ENCODE results near the gene COL7A1. TPM values are rescaled to one million over a fixed set of nuclear protein-coding genes. Genes with fewer than 3 reads are reported as not detected.

COL7A1 gene
- total and polyA plus RNA-seq, 2 of the 13 experiments (the other 11 are each of a cell fraction or from before 2014, with no cell fraction given), result 2.7 to 11.7 TPM

DNA sequence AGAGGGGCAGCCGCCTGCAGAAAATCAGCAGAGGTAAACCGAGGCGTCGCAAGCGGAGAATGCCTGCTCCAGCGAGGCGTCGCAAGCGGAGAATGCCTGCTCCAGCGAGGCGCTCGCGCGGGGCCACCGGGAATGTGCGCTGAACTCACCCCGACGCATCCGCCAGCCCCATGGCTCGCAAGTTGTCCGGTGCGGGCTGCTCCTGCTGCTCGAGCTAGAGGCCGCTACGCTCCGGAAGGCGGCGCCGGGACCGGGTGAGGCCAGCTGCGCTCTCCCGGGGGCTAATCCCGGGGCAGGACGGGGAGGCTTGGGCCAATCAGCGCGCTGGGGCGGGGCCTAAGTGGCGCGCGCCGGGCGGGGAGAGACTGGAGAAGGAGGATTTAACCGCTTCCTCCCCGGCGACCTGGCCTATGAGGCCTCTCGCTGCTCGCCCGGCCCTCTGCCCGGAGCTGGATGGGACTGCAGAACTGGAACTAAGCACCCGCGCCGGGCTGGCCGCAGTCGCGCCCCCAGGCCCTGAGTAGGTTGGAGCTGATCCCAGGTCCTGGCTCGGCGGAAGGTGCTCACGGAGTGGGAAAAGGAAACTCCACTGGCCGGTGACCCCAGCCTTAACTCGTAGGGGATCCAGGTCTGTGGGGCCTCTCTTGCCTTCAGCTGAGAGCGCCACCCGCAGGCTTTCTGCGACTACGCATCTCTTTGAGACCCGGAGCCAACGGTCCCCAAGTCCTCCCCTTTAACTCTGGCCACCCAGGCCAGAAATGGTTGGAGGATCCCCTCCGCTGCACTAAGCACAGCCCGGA lies 40.3 kb upstream of the COL7A1 start, which contains the start of gene SLC26A6 (continued):
- TF ChIP-seq, protein P1, sequence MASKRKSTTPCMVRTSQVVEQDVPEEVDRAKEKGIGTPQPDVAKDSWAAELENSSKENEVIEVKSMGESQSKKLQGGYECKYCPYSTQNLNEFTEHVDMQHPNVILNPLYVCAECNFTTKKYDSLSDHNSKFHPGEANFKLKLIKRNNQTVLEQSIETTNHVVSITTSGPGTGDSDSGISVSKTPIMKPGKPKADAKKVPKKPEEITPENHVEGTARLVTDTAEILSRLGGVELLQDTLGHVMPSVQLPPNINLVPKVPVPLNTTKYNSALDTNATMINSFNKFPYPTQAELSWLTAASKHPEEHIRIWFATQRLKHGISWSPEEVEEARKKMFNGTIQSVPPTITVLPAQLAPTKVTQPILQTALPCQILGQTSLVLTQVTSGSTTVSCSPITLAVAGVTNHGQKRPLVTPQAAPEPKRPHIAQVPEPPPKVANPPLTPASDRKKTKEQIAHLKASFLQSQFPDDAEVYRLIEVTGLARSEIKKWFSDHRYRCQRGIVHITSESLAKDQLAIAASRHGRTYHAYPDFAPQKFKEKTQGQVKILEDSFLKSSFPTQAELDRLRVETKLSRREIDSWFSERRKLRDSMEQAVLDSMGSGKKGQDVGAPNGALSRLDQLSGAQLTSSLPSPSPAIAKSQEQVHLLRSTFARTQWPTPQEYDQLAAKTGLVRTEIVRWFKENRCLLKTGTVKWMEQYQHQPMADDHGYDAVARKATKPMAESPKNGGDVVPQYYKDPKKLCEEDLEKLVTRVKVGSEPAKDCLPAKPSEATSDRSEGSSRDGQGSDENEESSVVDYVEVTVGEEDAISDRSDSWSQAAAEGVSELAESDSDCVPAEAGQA (IDR thresholded peaks at IDR 0.05; ENCODE audit: low read depth), result no peak
- TF ChIP-seq, protein P1 (CRISPR knock-in tag; IDR thresholded peaks at IDR 0.05; ENCODE audit: borderline replicate concordance), result 0 out of 2 replicates have a peak, but pooled peaks have one; percentile 80
- TF ChIP-seq KAT8 (CRISPR knock-in tag; IDR thresholded peaks at IDR 0.05) (0 out of 2 replicates have a peak, but pooled peaks have one; percentile 38), ZSCAN25 (CRISPR knock-in tag; IDR thresholded peaks at IDR 0.05) (peak; percentile 56; the same call in 1 of the 2 replicates), NFRKB (IDR thresholded peaks at IDR 0.05) (no peak), HNF4A (CRISPR knock-in tag; IDR thresholded peaks at IDR 0.05) (peak; percentile 3; the same call in 1 of the 2 replicates), ZBTB46 (CRISPR knock-in tag; IDR thresholded peaks at IDR 0.05; ENCODE audit: borderline replicate concordance) (0 out of 2 replicates have a peak, but pooled peaks have one; percentile 11), TEAD2 (CRISPR knock-in tag; IDR thresholded peaks at IDR 0.05) (0 out of 2 replicates have a peak, but pooled peaks have one; percentile 83), ZNF512 (CRISPR knock-in tag; IDR thresholded peaks at IDR 0.05) (no peak)
- TF ChIP-seq, protein P2, sequence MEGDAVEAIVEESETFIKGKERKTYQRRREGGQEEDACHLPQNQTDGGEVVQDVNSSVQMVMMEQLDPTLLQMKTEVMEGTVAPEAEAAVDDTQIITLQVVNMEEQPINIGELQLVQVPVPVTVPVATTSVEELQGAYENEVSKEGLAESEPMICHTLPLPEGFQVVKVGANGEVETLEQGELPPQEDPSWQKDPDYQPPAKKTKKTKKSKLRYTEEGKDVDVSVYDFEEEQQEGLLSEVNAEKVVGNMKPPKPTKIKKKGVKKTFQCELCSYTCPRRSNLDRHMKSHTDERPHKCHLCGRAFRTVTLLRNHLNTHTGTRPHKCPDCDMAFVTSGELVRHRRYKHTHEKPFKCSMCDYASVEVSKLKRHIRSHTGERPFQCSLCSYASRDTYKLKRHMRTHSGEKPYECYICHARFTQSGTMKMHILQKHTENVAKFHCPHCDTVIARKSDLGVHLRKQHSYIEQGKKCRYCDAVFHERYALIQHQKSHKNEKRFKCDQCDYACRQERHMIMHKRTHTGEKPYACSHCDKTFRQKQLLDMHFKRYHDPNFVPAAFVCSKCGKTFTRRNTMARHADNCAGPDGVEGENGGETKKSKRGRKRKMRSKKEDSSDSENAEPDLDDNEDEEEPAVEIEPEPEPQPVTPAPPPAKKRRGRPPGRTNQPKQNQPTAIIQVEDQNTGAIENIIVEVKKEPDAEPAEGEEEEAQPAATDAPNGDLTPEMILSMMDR (CRISPR knock-in tag; IDR thresholded peaks at IDR 0.05), result peak; percentile 85
- TF ChIP-seq, protein P3, sequence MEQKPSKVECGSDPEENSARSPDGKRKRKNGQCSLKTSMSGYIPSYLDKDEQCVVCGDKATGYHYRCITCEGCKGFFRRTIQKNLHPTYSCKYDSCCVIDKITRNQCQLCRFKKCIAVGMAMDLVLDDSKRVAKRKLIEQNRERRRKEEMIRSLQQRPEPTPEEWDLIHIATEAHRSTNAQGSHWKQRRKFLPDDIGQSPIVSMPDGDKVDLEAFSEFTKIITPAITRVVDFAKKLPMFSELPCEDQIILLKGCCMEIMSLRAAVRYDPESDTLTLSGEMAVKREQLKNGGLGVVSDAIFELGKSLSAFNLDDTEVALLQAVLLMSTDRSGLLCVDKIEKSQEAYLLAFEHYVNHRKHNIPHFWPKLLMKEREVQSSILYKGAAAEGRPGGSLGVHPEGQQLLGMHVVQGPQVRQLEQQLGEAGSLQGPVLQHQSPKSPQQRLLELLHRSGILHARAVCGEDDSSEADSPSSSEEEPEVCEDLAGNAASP (CRISPR knock-in tag; IDR thresholded peaks at IDR 0.05; ENCODE audit: borderline replicate concordance), result no peak
- TF ChIP-seq, protein P4, sequence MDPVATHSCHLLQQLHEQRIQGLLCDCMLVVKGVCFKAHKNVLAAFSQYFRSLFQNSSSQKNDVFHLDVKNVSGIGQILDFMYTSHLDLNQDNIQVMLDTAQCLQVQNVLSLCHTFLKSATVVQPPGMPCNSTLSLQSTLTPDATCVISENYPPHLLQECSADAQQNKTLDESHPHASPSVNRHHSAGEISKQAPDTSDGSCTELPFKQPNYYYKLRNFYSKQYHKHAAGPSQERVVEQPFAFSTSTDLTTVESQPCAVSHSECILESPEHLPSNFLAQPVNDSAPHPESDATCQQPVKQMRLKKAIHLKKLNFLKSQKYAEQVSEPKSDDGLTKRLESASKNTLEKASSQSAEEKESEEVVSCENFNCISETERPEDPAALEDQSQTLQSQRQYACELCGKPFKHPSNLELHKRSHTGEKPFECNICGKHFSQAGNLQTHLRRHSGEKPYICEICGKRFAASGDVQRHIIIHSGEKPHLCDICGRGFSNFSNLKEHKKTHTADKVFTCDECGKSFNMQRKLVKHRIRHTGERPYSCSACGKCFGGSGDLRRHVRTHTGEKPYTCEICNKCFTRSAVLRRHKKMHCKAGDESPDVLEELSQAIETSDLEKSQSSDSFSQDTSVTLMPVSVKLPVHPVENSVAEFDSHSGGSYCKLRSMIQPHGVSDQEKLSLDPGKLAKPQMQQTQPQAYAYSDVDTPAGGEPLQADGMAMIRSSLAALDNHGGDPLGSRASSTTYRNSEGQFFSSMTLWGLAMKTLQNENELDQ (CRISPR knock-in tag; IDR thresholded peaks at IDR 0.05; ENCODE audit: borderline replicate concordance), result no peak

All from HepG2 (cell line).